T-helper 1 cell treated with Interleukin-12 subunit alpha and Interleukin-12 subunit beta and Interleukin-4 antibody, amounts not matched to agents 30 μg/mL and 1 μg/mL, for 36 hours (primary cell): Measurements from ENCODE around the gene ANKZF1.
A peak's percentile ranks its signal among the peaks of the same experiment; 100 is the strongest.
"Not testable (repeated sequence)": the region's sequence is repeated elsewhere in the genome, so short reads cannot be mapped to it uniquely, and the experiment has no call there.

ENCODE experiments used
- H3K27ac Mint-ChIP-seq: one replicate; pipeline ENCODE4 v1.8.0; 2021; ENCODE audit warnings: mild to moderate bottlenecking, mixed read lengths
- H3K27me3 Mint-ChIP-seq: one replicate; pipeline ENCODE4 v1.8.0; 2021; ENCODE audit warnings: low read depth, mixed read lengths
- H3K36me3 Mint-ChIP-seq: one replicate; pipeline ENCODE4 v1.8.0; 2021; ENCODE audit warnings: low read depth, mixed read lengths
- H3K4me1 Mint-ChIP-seq: one replicate; pipeline ENCODE4 v1.8.0; 2021; ENCODE audit warnings: low read depth, mixed read lengths
- H3K4me3 Mint-ChIP-seq: one replicate; pipeline ENCODE4 v1.8.0; 2021; ENCODE audit warnings: mild to moderate bottlenecking, moderate library complexity, mixed read lengths
- H3K9me3 Mint-ChIP-seq: one replicate; pipeline ENCODE4 v1.8.0; 2021; ENCODE audit warnings: mixed read lengths

ANKZF1 gene

GRCh38 chr2:219252570-219252899 lies 22.9 kb downstream of the ANKZF1 start:
- Mint-ChIP-seq H3K36me3 (peaks cover 57% of the 10 kb centered on the region), H3K4me3 (peak overlapping the region; percentile 99), H3K4me1 (peaks cover 56% of the 10 kb centered on the region), H3K27me3 (no peaks in the 10 kb centered on the region), H3K27ac (peak overlapping the region; percentile 97), H3K9me3 (no peaks in the 10 kb centered on the region)

GRCh38 chr2:219252900-219253752 lies 23.5 kb downstream of the ANKZF1 start, which contains the start of gene TUBA4B:
Gene TUBA4B (plus strand): TSS chr2:219253243. CDS start chr2:219253408, 165 bp downstream.
- Mint-ChIP-seq H3K27me3 (no peaks in the 10 kb centered on the region), H3K27ac (peak within 1 kb of the TSS; percentile 97), H3K36me3 (peaks cover 51% of the 10 kb centered on the region), H3K4me3 (peak within 1 kb of the TSS; percentile 99), H3K4me1 (peaks cover 50% of the 10 kb centered on the region), H3K9me3 (no peaks in the 10 kb centered on the region)

GRCh38 chr2:219253753-219254589 lies 24.4 kb downstream of the ANKZF1 start, which contains the start of gene TUBA4A:
Gene TUBA4A (minus strand): TSS chr2:219253918. CDS start chr2:219253858, 60 bp downstream.
- H3K4me3 Mint-ChIP-seq = peak within 1 kb of the TSS; percentile 99
- H3K4me1 Mint-ChIP-seq = peaks cover 42% of the 10 kb centered on the region
- no peaks in the 10 kb centered on the region for H3K27me3 Mint-ChIP-seq

GRCh38 chr2:219254590-219255201 lies 25.1 kb downstream of the ANKZF1 start:
- peak overlapping the region; percentile 83 for H3K4me3 Mint-ChIP-seq
- H3K27me3 Mint-ChIP-seq = peaks cover 3% of the 10 kb centered on the region
- H3K27ac Mint-ChIP-seq = peak overlapping the region; percentile 95
- H3K4me1 Mint-ChIP-seq = peaks cover 35% of the 10 kb centered on the region
- H3K36me3 Mint-ChIP-seq = peaks cover 35% of the 10 kb centered on the region
- H3K9me3 Mint-ChIP-seq = no peaks in the 10 kb centered on the region

More at GRCh38 chr2:219253753-219254589, 24.4 kb downstream of the ANKZF1 start, which contains the start of gene TUBA4A:
- Mint-ChIP-seq H3K9me3 (no peaks in the 10 kb centered on the region), H3K36me3 (peaks cover 43% of the 10 kb centered on the region), H3K27ac (peak within 1 kb of the TSS; percentile 97)

- Mint-ChIP-seq H3K27me3 (peaks cover 31% of the 10 kb centered on the region), H3K4me1 (peaks cover 11% of the 10 kb centered on the region)
- not testable (repeated sequence) for H3K4me3 Mint-ChIP-seq, H3K27ac Mint-ChIP-seq, H3K36me3 Mint-ChIP-seq, H3K9me3 Mint-ChIP-seq
Observed at GRCh38 chr2:219258942-219259341, 29.3 kb downstream of the ANKZF1 start.

- no peaks in the 10 kb centered on the region for H3K9me3 Mint-ChIP-seq
- no peak overlapping the region for H3K27ac Mint-ChIP-seq
- H3K27me3 Mint-ChIP-seq = peaks cover 31% of the 10 kb centered on the region
Observed at GRCh38 chr2:219261024-219261855, 31.6 kb downstream of the ANKZF1 start.

GRCh38 chr2:219266232-219266631 lies 36.6 kb downstream of the ANKZF1 start:
- no peak overlapping the region for H3K4me3 Mint-ChIP-seq
- H3K9me3 Mint-ChIP-seq = no peaks in the 10 kb centered on the region
- H3K36me3 Mint-ChIP-seq = no peaks in the 10 kb centered on the region
- no peaks in the 10 kb centered on the region for H3K4me1 Mint-ChIP-seq
- peaks cover 14% of the 10 kb centered on the region for H3K27me3 Mint-ChIP-seq
- no peak overlapping the region for H3K27ac Mint-ChIP-seq

More at GRCh38 chr2:219261024-219261855, 31.6 kb downstream of the ANKZF1 start:
- Mint-ChIP-seq H3K4me1 (no peaks in the 10 kb centered on the region), H3K4me3 (no peak overlapping the region), H3K36me3 (no peaks in the 10 kb centered on the region)

GRCh38 chr2:219266886-219267285 lies 37.3 kb downstream of the ANKZF1 start:
- Mint-ChIP-seq H3K27me3 (peaks cover 9% of the 10 kb centered on the region), H3K36me3 (no peaks in the 10 kb centered on the region), H3K27ac (no peak overlapping the region), H3K9me3 (no peaks in the 10 kb centered on the region), H3K4me1 (no peaks in the 10 kb centered on the region), H3K4me3 (no peak overlapping the region)

- Mint-ChIP-seq H3K4me1 (no peaks in the 10 kb centered on the region), H3K27me3 (peaks cover 6% of the 10 kb centered on the region), H3K9me3 (no peaks in the 10 kb centered on the region), H3K4me3 (no peak overlapping the region), H3K36me3 (no peaks in the 10 kb centered on the region), H3K27ac (no peak overlapping the region)
Observed at GRCh38 chr2:219268294-219268693, 38.7 kb downstream of the ANKZF1 start.

GRCh38 chr2:219269362-219270054 lies 39.9 kb downstream of the ANKZF1 start:
- Mint-ChIP-seq H3K27ac (no peak overlapping the region), H3K4me3 (no peak overlapping the region), H3K4me1 (no peaks in the 10 kb centered on the region), H3K36me3 (no peaks in the 10 kb centered on the region), H3K27me3 (peaks cover 6% of the 10 kb centered on the region), H3K9me3 (no peaks in the 10 kb centered on the region)

- Mint-ChIP-seq H3K4me1 (no peaks in the 10 kb centered on the region), H3K27ac (no peak overlapping the region), H3K9me3 (no peaks in the 10 kb centered on the region), H3K36me3 (no peaks in the 10 kb centered on the region), H3K27me3 (peaks cover 10% of the 10 kb centered on the region), H3K4me3 (no peak overlapping the region)
Observed at GRCh38 chr2:219270055-219270372, 40.4 kb downstream of the ANKZF1 start.

GRCh38 chr2:219271021-219271420 lies 41.4 kb downstream of the ANKZF1 start:
- Mint-ChIP-seq H3K4me3 (no peak overlapping the region), H3K9me3 (no peaks in the 10 kb centered on the region), H3K4me1 (no peaks in the 10 kb centered on the region), H3K36me3 (no peaks in the 10 kb centered on the region), H3K27me3 (peaks cover 10% of the 10 kb centered on the region), H3K27ac (no peak overlapping the region)

GRCh38 chr2:219272356-219272755 lies 42.8 kb downstream of the ANKZF1 start:
- peaks cover 10% of the 10 kb centered on the region for H3K27me3 Mint-ChIP-seq
- no peak overlapping the region for H3K4me3 Mint-ChIP-seq
- no peaks in the 10 kb centered on the region for H3K36me3 Mint-ChIP-seq
- no peak overlapping the region for H3K27ac Mint-ChIP-seq
- peaks cover 3% of the 10 kb centered on the region for H3K4me1 Mint-ChIP-seq
- H3K9me3 Mint-ChIP-seq = no peaks in the 10 kb centered on the region
